Subcutaneous adipose tissue (tissue), 4 donors: ENCODE data around the gene SLC9A7. TPM values are rescaled to one million over a fixed set of nuclear protein-coding genes. Genes with fewer than 3 reads are reported as not detected.

Experiments
- total RNA-seq, 4 donors: library from RNA; depleted of rRNA; stranded (reverse); fragments of >200 nt; gene quantifications; one replicate each; pipeline ENCODE4 v1.1.0, GENCODE V29; 2016
- TF ChIP-seq, protein P1 (sequence below): fragments of 450-650 bp; IDR thresholded peaks from one replicate; pipeline ENCODE4 v1.5.1; 2016; ENCODE audit warnings: low read depth, mild to moderate bottlenecking, control low read depth, antibody characterized with exemption, moderate library complexity

The SLC9A7 gene
- total RNA-seq, 4 donors from 2014 or later: 1.5 to 15.5 (median 4.5) TPM

- TF ChIP-seq, protein P1, sequence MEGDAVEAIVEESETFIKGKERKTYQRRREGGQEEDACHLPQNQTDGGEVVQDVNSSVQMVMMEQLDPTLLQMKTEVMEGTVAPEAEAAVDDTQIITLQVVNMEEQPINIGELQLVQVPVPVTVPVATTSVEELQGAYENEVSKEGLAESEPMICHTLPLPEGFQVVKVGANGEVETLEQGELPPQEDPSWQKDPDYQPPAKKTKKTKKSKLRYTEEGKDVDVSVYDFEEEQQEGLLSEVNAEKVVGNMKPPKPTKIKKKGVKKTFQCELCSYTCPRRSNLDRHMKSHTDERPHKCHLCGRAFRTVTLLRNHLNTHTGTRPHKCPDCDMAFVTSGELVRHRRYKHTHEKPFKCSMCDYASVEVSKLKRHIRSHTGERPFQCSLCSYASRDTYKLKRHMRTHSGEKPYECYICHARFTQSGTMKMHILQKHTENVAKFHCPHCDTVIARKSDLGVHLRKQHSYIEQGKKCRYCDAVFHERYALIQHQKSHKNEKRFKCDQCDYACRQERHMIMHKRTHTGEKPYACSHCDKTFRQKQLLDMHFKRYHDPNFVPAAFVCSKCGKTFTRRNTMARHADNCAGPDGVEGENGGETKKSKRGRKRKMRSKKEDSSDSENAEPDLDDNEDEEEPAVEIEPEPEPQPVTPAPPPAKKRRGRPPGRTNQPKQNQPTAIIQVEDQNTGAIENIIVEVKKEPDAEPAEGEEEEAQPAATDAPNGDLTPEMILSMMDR: no peak
These were observed 128.8 kb downstream of the SLC9A7 start for GRCh38 chrX:46630141-46630540.

DNA sequence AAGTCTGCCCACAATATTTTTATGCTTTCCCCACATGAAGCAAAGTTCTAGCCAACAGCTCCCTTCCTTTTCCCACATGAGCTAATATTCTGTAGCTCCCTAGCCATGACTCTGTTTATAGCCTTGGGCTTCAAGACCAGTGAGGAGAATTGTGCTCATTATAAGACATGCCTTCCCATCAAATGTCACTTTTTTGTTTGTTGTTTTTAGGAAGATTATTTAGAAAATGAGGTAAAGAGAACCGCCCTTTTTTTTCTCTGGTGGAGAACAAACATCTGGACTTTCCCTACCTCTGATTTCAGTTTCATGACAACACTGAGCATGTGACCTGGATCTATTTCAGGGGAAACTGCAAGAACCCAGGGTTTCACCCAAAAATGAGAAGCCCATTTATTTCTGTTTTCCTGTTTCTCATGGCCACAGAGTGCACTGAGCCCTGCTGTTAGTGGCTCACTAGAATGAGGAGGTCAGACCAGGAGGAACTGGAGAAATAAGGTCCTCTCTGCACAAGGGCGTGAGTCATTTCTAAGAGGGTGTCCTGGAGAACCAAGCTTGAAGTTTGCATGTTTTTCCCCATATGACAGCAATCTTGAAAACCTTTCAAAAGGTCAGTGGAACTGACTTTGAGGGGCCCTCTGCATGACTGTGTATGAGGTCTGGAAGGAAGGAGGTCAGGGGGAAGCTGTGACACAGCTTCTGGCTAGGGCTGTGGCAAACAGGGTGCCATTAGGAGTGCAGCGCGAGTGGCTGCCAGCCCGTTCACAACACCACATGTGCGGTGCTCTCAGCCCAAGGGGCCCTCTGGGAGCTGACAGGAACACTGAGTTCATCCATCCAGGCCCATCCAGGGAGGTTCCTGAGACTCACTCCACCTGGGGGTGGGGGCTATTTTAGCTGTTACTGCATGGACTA lies 130.2 kb downstream of the SLC9A7 start:
- TF ChIP-seq, protein P1: no peak

DNA sequence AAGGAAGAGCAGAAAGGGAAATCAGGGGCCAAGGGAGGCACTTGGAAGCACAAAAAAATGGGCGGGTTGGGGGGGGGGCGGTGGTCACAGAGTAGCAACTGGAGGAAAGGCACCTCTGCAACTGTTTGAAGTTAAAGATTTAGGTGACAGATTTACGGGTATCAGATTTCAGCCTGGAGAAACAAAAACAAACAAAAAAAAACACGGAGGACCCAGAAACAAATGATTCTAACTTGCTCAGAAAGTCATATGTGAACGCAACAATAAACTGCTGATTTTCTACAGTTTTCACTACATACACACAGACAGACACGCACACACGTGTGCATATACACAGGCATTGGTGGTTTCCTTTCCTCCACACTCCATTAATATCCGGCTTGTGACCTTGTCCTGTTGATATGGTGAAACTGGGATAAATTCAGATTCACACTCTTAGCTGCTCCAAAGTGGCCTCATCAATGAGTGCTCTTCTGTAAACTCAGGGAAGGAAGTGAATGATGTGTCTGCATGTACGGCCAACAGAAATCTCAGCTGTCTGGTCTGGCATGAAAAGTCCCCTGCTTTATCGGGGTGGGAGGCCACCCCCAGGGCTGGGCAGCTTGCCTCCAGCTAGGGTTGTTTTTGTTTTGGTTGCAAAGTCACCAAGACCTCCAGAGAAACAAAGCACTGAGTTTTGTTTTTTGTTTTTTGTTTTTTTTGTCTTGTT lies 131.1 kb downstream of the SLC9A7 start:
- TF ChIP-seq, protein P1: no peak

DNA sequence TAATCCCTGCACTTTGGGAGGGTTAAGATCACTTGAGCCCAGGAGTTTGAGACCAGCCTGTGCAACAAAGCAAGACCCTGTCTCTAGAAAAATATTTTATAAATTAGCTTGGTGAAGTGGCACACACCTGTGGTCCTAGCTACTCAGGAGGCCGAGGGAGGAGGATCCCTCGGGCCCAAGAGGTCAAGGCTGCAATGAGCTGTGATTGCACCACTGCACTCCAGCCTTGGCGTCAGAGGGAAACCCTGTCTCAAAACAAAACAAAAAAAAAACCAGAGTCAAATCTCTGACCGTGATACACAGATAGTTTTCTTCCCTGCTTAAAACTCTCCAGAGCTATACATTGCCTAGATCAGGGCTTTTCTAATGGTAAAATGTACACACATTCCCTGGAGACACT lies 131.9 kb downstream of the SLC9A7 start:
- TF ChIP-seq, protein P1: no peak

GRCh38 chrX:46626566-46626965 lies 132.4 kb downstream of the SLC9A7 start:
- TF ChIP-seq, protein P1: no peak

GRCh38 chrX:46624090-46624786 lies 134.7 kb downstream of the SLC9A7 start:
- TF ChIP-seq, protein P1: no peak

- TF ChIP-seq, protein P1: no peak
These were observed 137.3 kb downstream of the SLC9A7 start for GRCh38 chrX:46621572-46621971.
